ENCODE data around the gene DPYD.

The DPYD gene

DNA sequence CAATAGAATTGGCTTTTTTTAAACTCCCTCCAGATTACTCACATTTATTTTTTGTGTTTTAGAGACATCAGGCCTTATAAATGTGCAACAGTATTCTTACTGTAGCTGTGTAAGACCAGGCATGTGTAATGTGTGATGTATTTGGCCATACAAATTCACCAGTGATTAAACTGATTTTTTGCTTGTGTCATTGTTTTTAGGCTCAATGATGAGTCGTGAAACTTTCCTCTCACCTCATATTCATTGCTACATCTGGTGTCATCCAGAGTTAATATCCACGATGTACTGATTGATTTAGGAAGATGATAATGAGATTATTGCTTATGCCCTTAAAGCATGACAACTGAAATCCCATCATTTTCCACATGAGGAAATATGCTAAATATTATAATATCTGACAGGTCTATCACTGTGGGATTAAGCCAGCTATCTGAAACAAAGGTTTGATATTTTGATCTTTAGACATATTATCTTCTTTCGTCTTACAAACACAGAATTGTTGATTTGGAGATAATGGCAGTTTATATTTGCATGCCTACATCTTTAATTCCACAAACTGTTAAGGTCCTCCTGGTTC, 711.4 kb downstream of the DPYD start:
- DNase-seq (ENCODE audit: low read depth) = peak; percentile 44
- TF ChIP-seq, protein P1, sequence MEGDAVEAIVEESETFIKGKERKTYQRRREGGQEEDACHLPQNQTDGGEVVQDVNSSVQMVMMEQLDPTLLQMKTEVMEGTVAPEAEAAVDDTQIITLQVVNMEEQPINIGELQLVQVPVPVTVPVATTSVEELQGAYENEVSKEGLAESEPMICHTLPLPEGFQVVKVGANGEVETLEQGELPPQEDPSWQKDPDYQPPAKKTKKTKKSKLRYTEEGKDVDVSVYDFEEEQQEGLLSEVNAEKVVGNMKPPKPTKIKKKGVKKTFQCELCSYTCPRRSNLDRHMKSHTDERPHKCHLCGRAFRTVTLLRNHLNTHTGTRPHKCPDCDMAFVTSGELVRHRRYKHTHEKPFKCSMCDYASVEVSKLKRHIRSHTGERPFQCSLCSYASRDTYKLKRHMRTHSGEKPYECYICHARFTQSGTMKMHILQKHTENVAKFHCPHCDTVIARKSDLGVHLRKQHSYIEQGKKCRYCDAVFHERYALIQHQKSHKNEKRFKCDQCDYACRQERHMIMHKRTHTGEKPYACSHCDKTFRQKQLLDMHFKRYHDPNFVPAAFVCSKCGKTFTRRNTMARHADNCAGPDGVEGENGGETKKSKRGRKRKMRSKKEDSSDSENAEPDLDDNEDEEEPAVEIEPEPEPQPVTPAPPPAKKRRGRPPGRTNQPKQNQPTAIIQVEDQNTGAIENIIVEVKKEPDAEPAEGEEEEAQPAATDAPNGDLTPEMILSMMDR (conservative IDR thresholded peaks at IDR 0.05; ENCODE audit: control insufficient read depth, insufficient read depth, low read depth, low read length) = no peak
- no peak overlapping the region for H3K4me3 ChIP-seq (ENCODE audit: control insufficient read depth, low read depth, low read length)

DNA sequence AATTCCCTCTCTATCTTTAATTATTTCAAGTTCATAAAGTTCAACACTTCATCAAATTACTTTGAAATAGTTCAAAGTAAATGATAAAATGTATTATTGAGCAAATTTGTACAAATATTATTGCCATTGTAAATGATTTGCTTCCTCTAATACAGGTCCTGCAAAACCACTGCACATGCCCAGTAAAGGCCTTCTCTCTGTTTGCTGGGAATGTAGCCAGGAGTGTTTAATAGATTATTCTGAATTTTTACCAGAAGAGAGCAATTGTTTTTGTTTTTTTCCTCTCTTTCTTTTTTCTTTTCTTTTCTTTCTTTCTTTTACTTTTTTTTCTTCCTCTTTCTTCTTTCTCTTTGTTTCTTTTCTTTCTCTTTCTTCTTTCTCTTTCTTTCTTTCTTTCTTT, 713.0 kb downstream of the DPYD start:
- no peak overlapping the region for H3K4me3 ChIP-seq (ENCODE audit: control insufficient read depth, low read depth, low read length)
- DNase-seq (ENCODE audit: low read depth) = no peak
- TF ChIP-seq, protein P1 (conservative IDR thresholded peaks at IDR 0.05; ENCODE audit: control insufficient read depth, insufficient read depth, low read depth, low read length) = no peak

DNA sequence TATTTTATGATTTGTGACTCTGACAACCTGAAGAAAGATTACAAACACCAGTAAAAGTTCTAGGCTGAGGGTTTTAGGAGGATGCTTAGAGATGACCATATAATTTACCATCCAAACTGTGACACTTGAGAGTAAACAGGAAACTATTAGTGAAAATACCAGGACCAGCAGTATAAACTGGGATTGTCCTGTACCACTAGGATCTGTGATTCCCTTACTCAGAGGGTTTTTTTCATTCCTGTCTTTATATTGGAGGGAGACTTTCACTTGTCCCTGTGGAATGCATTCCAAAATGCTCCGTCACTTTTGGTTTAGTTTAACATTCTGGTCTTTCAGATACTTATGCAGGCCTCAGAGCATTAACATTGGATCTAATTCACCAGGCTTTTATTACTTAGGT, 716.4 kb downstream of the DPYD start:
- peak; percentile 60 for DNase-seq (ENCODE audit: low read depth)
- TF ChIP-seq, protein P1 (conservative IDR thresholded peaks at IDR 0.05; ENCODE audit: control insufficient read depth, insufficient read depth, low read depth, low read length) = no peak
- H3K4me3 ChIP-seq (ENCODE audit: control insufficient read depth, low read depth, low read length) = no peak overlapping the region

DNA sequence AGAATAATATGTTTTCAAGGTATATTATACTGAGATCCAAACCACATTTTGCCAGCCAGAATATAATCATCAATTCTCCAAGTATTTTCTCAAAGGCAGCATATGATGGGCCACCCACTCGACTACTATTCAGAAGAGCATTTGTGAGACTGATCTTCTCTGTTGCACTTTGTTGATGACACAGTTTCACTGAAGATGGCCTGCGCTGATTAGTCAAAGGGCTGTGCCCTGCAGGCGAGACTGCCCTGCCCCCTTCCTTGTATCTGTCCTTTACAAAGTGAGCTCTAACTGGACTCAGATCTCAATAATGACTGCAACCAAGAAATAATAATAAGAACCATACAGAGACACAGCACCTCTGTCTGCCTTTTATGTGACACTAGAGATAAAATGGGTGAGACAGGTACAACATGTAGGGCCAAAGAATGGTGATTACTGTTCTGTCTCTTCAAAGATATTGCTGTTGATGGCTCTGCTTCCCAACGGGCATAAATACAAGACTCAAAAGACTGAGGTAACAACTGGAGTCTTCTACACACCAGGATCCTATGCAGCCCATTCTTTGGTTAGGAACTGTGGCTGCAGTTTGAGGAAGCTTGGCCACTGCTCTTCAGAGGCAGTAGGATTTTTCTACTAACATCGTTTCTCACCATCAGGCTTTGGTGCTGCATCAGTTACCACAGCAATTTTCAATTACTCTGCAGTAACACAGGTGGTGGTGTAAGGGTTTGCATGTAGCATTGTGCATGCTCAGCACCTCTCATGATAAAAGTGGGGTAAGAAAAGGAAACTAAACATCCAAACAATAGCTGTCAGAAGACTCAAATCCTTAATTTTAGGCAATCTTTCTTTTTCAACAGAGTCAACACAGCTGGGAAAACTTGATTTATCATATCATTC, 718.1 kb downstream of the DPYD start:
- no peak overlapping the region for H3K4me3 ChIP-seq (ENCODE audit: control insufficient read depth, low read depth, low read length)
- DNase-seq (ENCODE audit: low read depth) = no peak
- TF ChIP-seq, protein P1 (conservative IDR thresholded peaks at IDR 0.05; ENCODE audit: control insufficient read depth, insufficient read depth, low read depth, low read length) = no peak

DNA sequence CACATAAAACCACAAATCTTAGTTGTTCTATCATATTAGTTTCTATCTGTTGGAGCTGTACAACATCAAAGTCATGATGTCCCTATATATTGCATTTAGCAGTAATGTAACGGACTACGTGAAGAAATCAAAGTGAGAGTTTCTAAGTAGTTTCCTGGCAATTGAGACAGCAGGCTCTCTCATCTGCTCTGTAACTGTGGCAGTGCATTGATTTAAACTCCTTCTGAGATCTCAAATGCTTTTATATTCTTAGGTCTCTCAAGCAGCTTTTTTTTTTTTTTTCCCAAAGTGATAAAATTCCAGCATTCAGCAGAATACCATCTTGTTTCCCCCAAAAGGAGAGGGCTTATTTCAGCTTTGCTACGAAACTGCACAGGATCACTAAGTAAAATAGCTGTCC, 719.2 kb downstream of the DPYD start:
- no peak overlapping the region for H3K4me3 ChIP-seq (ENCODE audit: control insufficient read depth, low read depth, low read length)
- DNase-seq (ENCODE audit: low read depth) = no peak
- TF ChIP-seq, protein P1 (conservative IDR thresholded peaks at IDR 0.05; ENCODE audit: control insufficient read depth, insufficient read depth, low read depth, low read length) = no peak

DNA sequence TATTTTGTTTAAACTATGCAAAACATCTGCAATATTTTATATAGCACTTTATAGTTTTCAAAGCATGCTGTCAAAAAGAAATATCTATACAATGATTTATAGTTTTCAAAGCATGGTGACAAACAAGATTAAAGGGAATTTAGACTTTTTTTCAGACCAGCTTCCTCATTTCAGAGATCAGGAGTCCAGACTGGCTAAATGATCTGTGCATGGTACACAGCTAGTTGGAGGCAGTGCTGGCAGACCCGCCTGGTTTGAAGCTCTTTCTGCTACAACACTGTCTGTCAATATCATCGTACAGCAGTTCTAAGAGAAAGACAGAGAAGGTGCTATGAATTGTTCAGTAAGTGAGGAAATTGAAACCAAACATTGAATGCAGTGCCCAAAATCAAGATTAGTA, 720.2 kb downstream of the DPYD start:
- TF ChIP-seq, protein P1 (conservative IDR thresholded peaks at IDR 0.05; ENCODE audit: control insufficient read depth, insufficient read depth, low read depth, low read length) = no peak
- H3K4me3 ChIP-seq (ENCODE audit: control insufficient read depth, low read depth, low read length) = no peak overlapping the region
- no peak for DNase-seq (ENCODE audit: low read depth)

Measured in fibroblast of mammary gland (primary cell).